CD4-positive, alpha-beta T cell treated with Interleukin-21 for 1 hour (primary cell): ENCODE measurements around the gene NOLC1.

Experiments
- DNase-seq: peaks from one replicate; pipeline ENCODE4 v3.0.0-alpha.2; 2020

NOLC1 gene

DNA sequence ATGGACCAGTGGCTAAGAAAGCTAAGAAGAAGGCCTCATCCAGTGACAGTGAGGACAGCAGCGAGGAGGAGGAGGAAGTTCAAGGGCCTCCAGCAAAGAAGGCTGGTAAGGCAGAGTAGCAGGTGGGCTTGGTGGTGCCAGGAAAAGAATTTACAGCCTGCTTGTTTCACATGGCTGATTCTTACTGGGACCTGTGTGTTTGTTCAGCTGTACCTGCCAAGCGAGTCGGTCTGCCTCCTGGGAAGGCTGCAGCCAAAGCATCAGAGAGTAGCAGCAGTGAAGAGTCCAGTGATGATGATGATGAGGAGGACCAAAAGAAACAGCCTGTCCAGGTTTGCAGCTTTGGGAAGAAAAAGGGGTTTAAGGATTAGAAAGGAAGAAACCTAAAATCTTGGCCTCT, 5.0 kb downstream of the NOLC1 start:
- no peak for DNase-seq

- DNase-seq = no peak
Measured at GRCh38 chr10:102159051-102159597, 6.9 kb downstream of the NOLC1 start.

DNA sequence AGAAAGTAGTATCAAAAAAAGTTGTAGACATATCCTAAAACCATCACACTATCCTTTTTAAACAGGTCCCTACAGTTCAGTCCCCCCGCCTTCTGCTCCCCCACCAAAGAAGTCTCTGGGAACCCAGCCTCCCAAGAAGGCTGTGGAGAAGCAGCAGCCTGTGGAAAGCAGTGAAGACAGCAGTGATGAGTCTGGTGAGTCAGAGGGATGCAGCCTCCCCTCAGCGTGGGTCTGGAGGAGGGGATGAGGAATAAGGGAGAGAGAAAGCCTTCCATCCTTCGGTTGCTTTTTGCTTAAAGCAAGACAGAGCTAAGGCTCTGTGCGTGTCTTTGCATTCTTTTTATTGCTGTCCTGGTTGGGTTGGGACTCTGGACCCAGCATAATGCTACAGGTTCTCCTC, 7.6 kb downstream of the NOLC1 start:
- no peak for DNase-seq

GRCh38 chr10:102163342-102163989, 11.3 kb downstream of the NOLC1 start:
- DNase-seq = no peak

DNA sequence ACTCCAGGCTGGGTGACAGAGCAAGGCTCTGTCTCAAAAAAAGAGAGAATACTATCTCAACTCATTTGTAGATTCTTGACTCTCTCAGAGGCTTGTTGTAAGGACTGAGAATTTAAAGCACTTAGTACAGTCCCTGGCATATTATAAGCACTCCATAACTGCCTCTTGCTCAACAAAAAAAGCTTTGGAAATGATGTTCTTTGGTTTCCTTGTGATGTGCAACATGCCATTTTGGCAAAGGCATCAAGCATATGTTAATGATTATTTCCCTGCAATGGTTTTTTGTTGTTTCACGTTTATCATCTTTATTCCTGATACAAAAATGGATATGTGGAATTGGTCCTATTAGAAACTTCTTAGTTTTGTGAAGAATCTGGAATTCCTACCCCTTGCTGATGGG, 15.7 kb downstream of the NOLC1 start:
- DNase-seq = no peak

DNA sequence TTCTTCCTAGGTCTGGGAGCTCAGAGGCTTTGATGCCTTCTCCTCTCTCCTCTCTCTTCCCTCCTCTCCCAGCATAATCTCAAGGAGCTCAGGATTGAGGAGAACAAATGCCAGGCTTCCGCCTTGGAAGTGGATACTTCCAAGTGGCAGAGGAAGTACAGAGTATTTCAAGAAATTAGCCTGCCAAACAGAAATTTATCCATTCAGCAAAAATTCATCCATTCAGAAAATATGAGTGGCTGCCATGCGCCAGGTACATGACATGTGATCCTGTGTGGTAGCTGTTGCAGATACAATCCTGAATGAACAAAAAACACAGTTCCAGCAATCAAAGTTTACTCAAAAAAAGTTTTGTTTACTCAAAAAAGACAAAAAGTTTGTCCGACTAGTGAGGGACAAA, 18.4 kb downstream of the NOLC1 start:
- no peak for DNase-seq

DNA sequence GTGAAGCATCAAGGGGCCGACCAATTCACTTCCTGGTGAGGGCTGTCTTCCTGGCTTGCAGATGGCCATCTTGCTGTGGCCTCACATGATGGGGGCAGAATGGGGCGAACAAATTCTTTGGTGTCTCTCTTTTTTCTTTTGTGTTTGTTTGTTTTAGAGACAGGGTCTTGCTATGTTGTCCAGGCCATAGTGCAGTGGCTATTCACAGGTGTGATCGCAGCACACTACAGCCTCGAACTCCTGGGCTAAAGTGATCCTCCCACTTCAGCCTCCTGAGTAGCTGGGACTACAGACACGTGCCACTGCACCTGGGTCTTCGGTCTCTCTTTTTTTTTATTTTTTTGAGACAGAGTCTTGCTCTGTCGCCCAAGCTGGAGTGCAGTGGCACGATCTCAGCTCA, 20.1 kb downstream of the NOLC1 start:
- no peak for DNase-seq

DNA sequence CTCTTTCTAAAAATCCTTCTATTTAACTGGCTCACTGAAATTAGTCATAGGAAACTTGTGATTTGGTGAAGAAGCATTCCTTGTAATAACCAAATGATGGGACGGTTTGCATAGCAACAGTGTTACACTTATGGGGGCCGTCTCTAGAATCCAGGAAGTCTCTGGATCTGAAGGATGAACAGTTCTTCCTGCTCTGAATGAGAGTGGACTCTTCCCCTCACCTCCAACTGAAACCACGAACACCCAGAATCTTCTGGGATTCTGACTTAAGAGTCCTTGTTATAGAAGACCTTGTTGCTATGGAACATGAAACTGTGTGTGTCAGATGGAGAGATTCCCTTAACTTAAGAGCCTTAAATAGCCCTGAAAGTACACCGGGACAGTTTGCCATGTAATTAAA, 23.2 kb downstream of the NOLC1 start:
- DNase-seq = no peak

GRCh38 chr10:102184606-102185005, 32.4 kb downstream of the NOLC1 start:
- DNase-seq = no peak

- DNase-seq = no peak
Measured at GRCh38 chr10:102185272-102185671, 33.1 kb downstream of the NOLC1 start.

DNA sequence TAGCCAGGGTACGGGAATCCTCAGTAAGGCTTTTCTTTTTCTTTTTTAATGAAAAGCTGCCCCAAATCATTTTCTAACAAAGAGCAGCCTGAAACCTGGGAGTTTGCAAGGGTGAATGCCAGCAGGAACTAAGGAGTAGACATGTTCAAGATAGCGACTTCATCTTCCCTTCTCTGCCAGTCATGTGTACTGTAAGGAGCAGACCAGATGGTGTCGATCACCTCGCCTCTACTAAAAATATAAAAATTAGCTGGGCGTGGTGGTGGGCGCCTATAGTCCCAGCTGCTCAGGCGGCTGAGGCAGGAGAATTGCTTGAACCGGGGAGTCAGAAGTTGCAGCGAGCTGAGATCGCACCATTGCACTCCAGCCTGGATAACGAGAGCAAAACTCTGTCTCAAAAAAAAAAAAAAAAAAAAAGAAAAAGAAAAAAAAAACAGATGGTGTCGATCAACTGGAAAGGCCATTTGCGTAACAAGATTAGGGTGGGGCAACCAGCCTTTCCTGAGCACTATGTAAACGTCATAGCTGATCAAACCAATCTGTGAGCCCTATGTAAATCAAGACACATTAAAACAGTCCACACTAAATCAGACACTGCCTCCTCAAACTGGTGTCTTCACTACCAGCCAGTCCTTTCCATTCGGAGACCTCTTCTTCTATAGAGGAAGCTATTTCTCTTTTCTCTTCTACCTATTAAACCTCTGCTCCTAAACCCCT, 33.8 kb downstream of the NOLC1 start:
- DNase-seq = no peak

- no peak for DNase-seq
Measured at GRCh38 chr10:102188298-102188940, 36.2 kb downstream of the NOLC1 start.

DNA sequence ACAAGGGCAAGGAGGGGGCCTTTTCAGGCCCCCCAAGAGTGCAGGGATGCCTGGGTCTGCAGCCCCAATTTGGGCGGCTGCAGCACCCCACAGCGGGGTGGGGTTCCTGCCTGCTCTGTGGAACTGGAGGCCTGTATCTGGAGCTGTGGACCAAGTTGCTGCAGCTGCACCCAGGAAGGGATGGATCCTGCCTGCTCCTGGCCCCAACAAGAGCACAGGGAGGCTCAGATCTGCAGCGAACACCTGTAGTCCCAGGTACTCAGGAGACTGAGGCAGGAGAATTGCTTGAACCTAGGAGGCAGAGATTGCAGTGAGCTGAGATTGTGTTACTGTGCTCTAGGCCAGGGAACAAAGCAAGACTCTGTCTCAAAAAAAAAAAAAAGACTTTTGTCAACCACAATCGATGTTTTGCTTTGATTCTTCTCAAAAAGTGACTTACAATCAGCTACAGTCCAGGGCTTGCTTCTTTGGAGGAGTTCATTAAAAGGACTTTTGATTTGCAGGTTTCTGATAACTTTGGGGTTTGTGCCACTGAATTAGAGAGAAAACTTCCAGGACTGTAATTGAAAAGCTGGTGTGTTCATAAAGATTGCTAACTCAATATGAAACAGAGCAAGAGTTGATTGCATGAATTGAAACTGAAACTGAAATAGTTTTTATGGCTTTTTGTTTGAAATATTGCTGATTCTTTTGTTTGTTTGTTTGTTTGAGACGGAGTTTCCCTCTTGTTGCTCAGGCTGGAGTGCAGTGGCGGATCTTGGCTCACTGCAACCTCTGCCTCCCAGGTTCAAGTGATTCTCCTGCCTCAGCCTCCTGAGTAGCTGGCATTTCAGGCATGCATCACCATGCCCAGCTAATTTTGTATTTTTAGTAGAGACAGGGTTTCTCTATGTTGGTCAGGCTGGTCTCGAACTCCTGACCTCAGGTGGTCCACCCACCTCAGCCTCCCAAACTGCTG, 37.0 kb downstream of the NOLC1 start:
- peak; percentile 19 for DNase-seq

- DNase-seq = no peak
Measured at GRCh38 chr10:102191956-102192355, 39.8 kb downstream of the NOLC1 start.

- no peak for DNase-seq
Measured at GRCh38 chr10:102195296-102195870, 43.2 kb downstream of the NOLC1 start.

DNA sequence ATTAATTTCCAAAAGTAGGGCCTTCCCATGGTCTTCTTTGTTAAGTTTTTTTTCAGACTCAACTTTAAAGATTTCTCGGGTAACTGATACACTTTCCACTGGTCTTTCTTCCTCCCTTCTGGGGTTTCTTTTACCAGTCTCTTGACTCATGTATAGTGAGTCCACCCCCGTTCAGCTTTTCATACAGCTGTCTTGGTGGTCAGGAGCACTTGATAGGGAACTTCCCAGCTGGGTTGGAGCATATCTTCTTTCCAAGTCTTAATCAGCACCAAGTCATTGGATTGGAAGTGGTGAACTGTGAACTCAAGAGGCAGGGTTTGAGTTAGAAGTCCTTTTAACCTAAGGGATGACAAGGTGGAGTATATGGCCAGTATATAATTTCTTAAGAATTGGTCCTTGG, 44.7 kb downstream of the NOLC1 start:
- DNase-seq = no peak

DNA sequence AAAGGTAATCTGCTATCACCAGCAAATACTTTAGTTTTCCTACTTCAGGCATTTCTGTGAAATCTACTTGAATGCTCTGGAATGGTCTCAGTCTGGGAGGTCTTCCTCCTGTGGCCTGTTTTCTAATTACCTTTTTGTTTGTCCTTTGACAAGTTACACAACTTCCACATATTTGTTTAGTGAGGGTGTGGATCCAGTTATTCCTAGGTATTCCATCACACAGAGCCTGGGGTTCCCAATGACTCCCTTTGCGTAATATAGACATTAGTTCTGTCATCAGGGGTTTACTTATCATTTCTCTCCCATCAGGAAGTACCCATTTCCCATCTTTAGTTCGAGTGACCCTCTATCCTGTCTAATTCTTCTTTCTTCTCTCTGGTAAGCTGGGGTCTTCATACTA, 45.8 kb downstream of the NOLC1 start:
- DNase-seq = no peak

GRCh38 chr10:102200751-102201640, 48.8 kb downstream of the NOLC1 start:
- no peak for DNase-seq

GRCh38 chr10:102202386-102202785, 50.2 kb downstream of the NOLC1 start:
- no peak for DNase-seq

GRCh38 chr10:102208311-102209035, 56.3 kb downstream of the NOLC1 start:
- DNase-seq = no peak
